PC-9 (cell line): ENCODE measurements around the gene PLAAT3.

Source experiments
- EZH2 ChIP-seq: fragments of 200-600 bp; sonication (generic); IDR thresholded peaks from 2 replicates; pipeline ENCODE4 v1.8.0; 2017; ENCODE audit warnings: antibody characterized with exemption, low read depth
- TF ChIP-seq, protein P1 (sequence below): fragments of 200-600 bp; sonication (generic); conservative IDR thresholded peaks from 2 replicates; pipeline ENCODE4 v1.6.1; 2017; ENCODE audit warnings: mixed run types, antibody characterized with exemption, mild to moderate bottlenecking, moderate library complexity

DNA sequence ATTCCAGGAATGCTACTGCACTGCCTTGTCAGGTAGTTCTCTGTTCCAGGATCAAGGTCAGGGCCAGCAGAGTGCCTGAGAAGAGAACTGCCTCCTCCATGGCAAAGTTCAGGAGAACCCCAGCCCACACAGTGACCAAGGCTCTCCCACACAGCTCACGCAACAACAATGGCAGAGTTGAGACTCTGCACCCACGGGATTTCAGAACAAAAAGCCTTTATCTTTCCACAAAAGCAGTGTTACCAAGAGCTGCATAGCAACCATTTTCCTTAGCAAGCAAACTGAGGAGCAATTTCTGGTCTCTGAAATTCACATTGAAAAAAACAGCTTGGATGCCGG is 11.1 kb downstream of the PLAAT3 start:
- TF ChIP-seq, protein P1, sequence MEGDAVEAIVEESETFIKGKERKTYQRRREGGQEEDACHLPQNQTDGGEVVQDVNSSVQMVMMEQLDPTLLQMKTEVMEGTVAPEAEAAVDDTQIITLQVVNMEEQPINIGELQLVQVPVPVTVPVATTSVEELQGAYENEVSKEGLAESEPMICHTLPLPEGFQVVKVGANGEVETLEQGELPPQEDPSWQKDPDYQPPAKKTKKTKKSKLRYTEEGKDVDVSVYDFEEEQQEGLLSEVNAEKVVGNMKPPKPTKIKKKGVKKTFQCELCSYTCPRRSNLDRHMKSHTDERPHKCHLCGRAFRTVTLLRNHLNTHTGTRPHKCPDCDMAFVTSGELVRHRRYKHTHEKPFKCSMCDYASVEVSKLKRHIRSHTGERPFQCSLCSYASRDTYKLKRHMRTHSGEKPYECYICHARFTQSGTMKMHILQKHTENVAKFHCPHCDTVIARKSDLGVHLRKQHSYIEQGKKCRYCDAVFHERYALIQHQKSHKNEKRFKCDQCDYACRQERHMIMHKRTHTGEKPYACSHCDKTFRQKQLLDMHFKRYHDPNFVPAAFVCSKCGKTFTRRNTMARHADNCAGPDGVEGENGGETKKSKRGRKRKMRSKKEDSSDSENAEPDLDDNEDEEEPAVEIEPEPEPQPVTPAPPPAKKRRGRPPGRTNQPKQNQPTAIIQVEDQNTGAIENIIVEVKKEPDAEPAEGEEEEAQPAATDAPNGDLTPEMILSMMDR = no peak
- no peak for TF ChIP-seq EZH2
